H54 (cell line): ENCODE results near the gene HYLS1.

ENCODE experiments used
- DNase-seq: peaks from one replicate; pipeline ENCODE4 v3.0.0; 2011; ENCODE audit warnings: low spot score, mixed read lengths; ENCODE audit not compliant: insufficient read length
- FAIRE-seq: peaks from 3 replicates; lab custom pipeline; 2011; peaks lifted over from hg19 to GRCh38; lab: Jason Lieb, UNC
- POLR2A ChIP-seq: IDR thresholded peaks from 2 replicates; pipeline ENCODE4 v1.6.1; 2011; ENCODE audit warnings: low read depth, mild to moderate bottlenecking, low read length

HYLS1 gene

GRCh38 chr11:125918140-125918840 is 30.8 kb downstream of the HYLS1 start:
- TF ChIP-seq POLR2A, result no peak
- no peak for FAIRE-seq
- DNase-seq, result no peak

GRCh38 chr11:125921042-125921441 is 33.6 kb downstream of the HYLS1 start:
- DNase-seq (no peak), FAIRE-seq (no peak)
- TF ChIP-seq POLR2A, result no peak

- FAIRE-seq (no peak), DNase-seq (no peak)
- no peak for TF ChIP-seq POLR2A
These were observed 34.7 kb downstream of the HYLS1 start for GRCh38 chr11:125922156-125922555.

GRCh38 chr11:125923012-125923579 is 35.6 kb downstream of the HYLS1 start:
- TF ChIP-seq POLR2A, result no peak
- no peak for FAIRE-seq
- peak; percentile 30 for DNase-seq

GRCh38 chr11:125923633-125924032 is 36.2 kb downstream of the HYLS1 start:
- DNase-seq (no peak), FAIRE-seq (no peak)
- TF ChIP-seq POLR2A, result no peak

- DNase-seq, result no peak
- TF ChIP-seq POLR2A, result no peak
- no peak for FAIRE-seq
These were observed 37.0 kb downstream of the HYLS1 start for GRCh38 chr11:125924384-125925007.

- FAIRE-seq, result no peak
- TF ChIP-seq POLR2A, result no peak
- no peak for DNase-seq
These were observed 37.8 kb downstream of the HYLS1 start for GRCh38 chr11:125925247-125925740.

GRCh38 chr11:125925804-125926203 is 38.3 kb downstream of the HYLS1 start:
- TF ChIP-seq POLR2A, result no peak
- no peak for DNase-seq

GRCh38 chr11:125926682-125927081 is 39.2 kb downstream of the HYLS1 start:
- FAIRE-seq (no peak), DNase-seq (no peak)
- TF ChIP-seq POLR2A, result no peak

More at GRCh38 chr11:125925804-125926203, 38.3 kb downstream of the HYLS1 start:
- FAIRE-seq, result no peak

GRCh38 chr11:125929445-125930075 is 42.1 kb downstream of the HYLS1 start:
- no peak for TF ChIP-seq POLR2A
- DNase-seq, result no peak
- FAIRE-seq, result no peak

GRCh38 chr11:125930076-125930450 is 42.6 kb downstream of the HYLS1 start:
- DNase-seq (no peak), FAIRE-seq (no peak)
- TF ChIP-seq POLR2A, result no peak

- DNase-seq, result no peak
- FAIRE-seq, result no peak
- TF ChIP-seq POLR2A, result no peak
These were observed 43.6 kb downstream of the HYLS1 start for GRCh38 chr11:125931116-125931515.

GRCh38 chr11:125931668-125932067 is 44.2 kb downstream of the HYLS1 start:
- no peak for FAIRE-seq
- DNase-seq, result no peak
- no peak for TF ChIP-seq POLR2A

- no peak for DNase-seq
- FAIRE-seq, result no peak
- TF ChIP-seq POLR2A, result no peak
These were observed 44.8 kb downstream of the HYLS1 start for GRCh38 chr11:125932301-125932700.
